ENCODE measurements around the gene MAN1B1.

The MAN1B1 gene

GRCh38 chr9:137049544-137050449 lies 37.0 kb upstream of the MAN1B1 start:
- TF ChIP-seq RAD21 (IDR thresholded peaks at IDR 0.05; ENCODE audit: low read depth) (peak; percentile 62), FOXM1 (IDR thresholded peaks at IDR 0.05; ENCODE audit: borderline replicate concordance, low read depth) (no peak), TEAD4 (IDR thresholded peaks at IDR 0.05) (no peak), USF1 (IDR thresholded peaks at IDR 0.05) (no peak)

- TF ChIP-seq CEBPB (IDR thresholded peaks at IDR 0.05) (no peak), REST (IDR thresholded peaks at IDR 0.05; ENCODE audit: low read depth) (peak; percentile 59)
These were observed 36.2 kb upstream of the MAN1B1 start for GRCh38 chr9:137050570-137050969.

GRCh38 chr9:137051145-137051724 lies 35.5 kb upstream of the MAN1B1 start:
- no peak for TF ChIP-seq EGR1 (IDR thresholded peaks at IDR 0.05)
- TF ChIP-seq FOXM1 (IDR thresholded peaks at IDR 0.05; ENCODE audit: borderline replicate concordance, low read depth): no peak
- no peak for TF ChIP-seq TCF12 (IDR thresholded peaks at IDR 0.05; ENCODE audit: low read depth)
- no peak for TF ChIP-seq USF1 (IDR thresholded peaks at IDR 0.05)
- TF ChIP-seq YY1 (IDR thresholded peaks at IDR 0.05; ENCODE audit: low read depth): no peak
- TF ChIP-seq RAD21 (IDR thresholded peaks at IDR 0.05; ENCODE audit: low read depth): no peak
- TF ChIP-seq CREB1 (IDR thresholded peaks at IDR 0.05; ENCODE audit: low read depth): no peak

GRCh38 chr9:137052293-137052692 lies 34.5 kb upstream of the MAN1B1 start:
- no peak for TF ChIP-seq MAX (IDR thresholded peaks at IDR 0.05)
- no peak for TF ChIP-seq RAD21 (IDR thresholded peaks at IDR 0.05; ENCODE audit: low read depth)
- no peak for TF ChIP-seq TAF1 (IDR thresholded peaks at IDR 0.05; ENCODE audit: low read depth)
- no peak for TF ChIP-seq FOXM1 (IDR thresholded peaks at IDR 0.05; ENCODE audit: borderline replicate concordance, low read depth)
- no peak for TF ChIP-seq TCF12 (IDR thresholded peaks at IDR 0.05; ENCODE audit: low read depth)
- no peak for TF ChIP-seq REST (IDR thresholded peaks at IDR 0.05; ENCODE audit: low read depth)
- no peak for TF ChIP-seq YY1 (IDR thresholded peaks at IDR 0.05; ENCODE audit: low read depth)
- no peak for TF ChIP-seq ZBTB7A (IDR thresholded peaks at IDR 0.05; ENCODE audit: low read depth)
- TF ChIP-seq CEBPB (IDR thresholded peaks at IDR 0.05): no peak
- TF ChIP-seq TEAD4 (IDR thresholded peaks at IDR 0.05): no peak
- no peak for TF ChIP-seq USF1 (IDR thresholded peaks at IDR 0.05)
- TF ChIP-seq CREB1 (IDR thresholded peaks at IDR 0.05; ENCODE audit: low read depth): no peak
- no peak for TF ChIP-seq NFIC (IDR thresholded peaks at IDR 0.05)
- TF ChIP-seq EGR1 (IDR thresholded peaks at IDR 0.05): no peak
- TF ChIP-seq EP300 (IDR thresholded peaks at IDR 0.05; ENCODE audit: borderline replicate concordance): no peak

GRCh38 chr9:137052998-137053943 lies 33.5 kb upstream of the MAN1B1 start:
- TF ChIP-seq YY1 (IDR thresholded peaks at IDR 0.05; ENCODE audit: low read depth) (no peak), NFIC (IDR thresholded peaks at IDR 0.05) (no peak), TEAD4 (IDR thresholded peaks at IDR 0.05) (no peak), FOXM1 (IDR thresholded peaks at IDR 0.05; ENCODE audit: borderline replicate concordance, low read depth) (no peak), EP300 (IDR thresholded peaks at IDR 0.05; ENCODE audit: borderline replicate concordance) (no peak), TAF1 (IDR thresholded peaks at IDR 0.05; ENCODE audit: low read depth) (no peak), CREB1 (IDR thresholded peaks at IDR 0.05; ENCODE audit: low read depth) (no peak), CEBPB (IDR thresholded peaks at IDR 0.05) (no peak), EGR1 (IDR thresholded peaks at IDR 0.05) (no peak), RAD21 (IDR thresholded peaks at IDR 0.05; ENCODE audit: low read depth) (no peak), TCF12 (IDR thresholded peaks at IDR 0.05; ENCODE audit: low read depth) (no peak), USF1 (IDR thresholded peaks at IDR 0.05) (no peak), REST (IDR thresholded peaks at IDR 0.05; ENCODE audit: low read depth) (no peak), ZBTB7A (IDR thresholded peaks at IDR 0.05; ENCODE audit: low read depth) (no peak), MAX (IDR thresholded peaks at IDR 0.05) (no peak)

All from Ishikawa (cell line).